ENCODE results near the gene INPP1.

- TF ChIP-seq CTCF (conservative IDR thresholded peaks at IDR 0.05; ENCODE audit: low read depth, low read length), result no peak
- TF ChIP-seq EZH2phosphoT487 (IDR thresholded peaks at IDR 0.05; ENCODE audit: borderline replicate concordance, low read length), result no peak
Observed at GRCh38 chr2:190404487-190404886, 61.1 kb downstream of the INPP1 start.

Data from PC-3 (cell line).